ENCODE data around the gene PRRX2.
A peak's percentile ranks its signal among the peaks of the same experiment; 100 is the strongest.
"Not testable (repeated sequence)": the region's sequence is repeated elsewhere in the genome, so short reads cannot be mapped to it uniquely, and the experiment has no call there.

Gene PRRX2

GRCh38 chr9:129653823-129654553 is 11.5 kb upstream of the PRRX2 start:
- no peak for DNase-seq (ENCODE audit: low spot score)

GRCh38 chr9:129654554-129655040 is 10.8 kb upstream of the PRRX2 start:
- DNase-seq (ENCODE audit: low spot score), result no peak

GRCh38 chr9:129655154-129655553 is 10.3 kb upstream of the PRRX2 start:
- DNase-seq (ENCODE audit: low spot score), result no peak

- no peak for DNase-seq (ENCODE audit: low spot score)
These were observed 9.8 kb upstream of the PRRX2 start for GRCh38 chr9:129655696-129656095.

GRCh38 chr9:129656795-129657390 is 8.6 kb upstream of the PRRX2 start:
- no peak for DNase-seq (ENCODE audit: low spot score)

GRCh38 chr9:129661029-129661428 is 4.4 kb upstream of the PRRX2 start:
- no peak for DNase-seq (ENCODE audit: low spot score)

GRCh38 chr9:129662239-129662638 is 3.2 kb upstream of the PRRX2 start:
- DNase-seq (ENCODE audit: low spot score), result not testable (repeated sequence)

GRCh38 chr9:129664746-129665388 is 580 bp upstream of the PRRX2 start:
- DNase-seq (ENCODE audit: low spot score), result no peak

- no peak for DNase-seq (ENCODE audit: low spot score)
These were observed 520 bp downstream of the PRRX2 start for GRCh38 chr9:129665814-129666520.

GRCh38 chr9:129666575-129666974 is 1.1 kb downstream of the PRRX2 start:
- no peak for DNase-seq (ENCODE audit: low spot score)

GRCh38 chr9:129667378-129667777 is 1.9 kb downstream of the PRRX2 start:
- no peak for DNase-seq (ENCODE audit: low spot score)

- DNase-seq (ENCODE audit: low spot score), result no peak
These were observed 2.4 kb downstream of the PRRX2 start for GRCh38 chr9:129667850-129668249.

- no peak for DNase-seq (ENCODE audit: low spot score)
These were observed 3.8 kb downstream of the PRRX2 start for GRCh38 chr9:129669141-129669718.

- DNase-seq (ENCODE audit: low spot score), result no peak
These were observed 4.5 kb downstream of the PRRX2 start for GRCh38 chr9:129669946-129670345.

- DNase-seq (ENCODE audit: low spot score), result no peak
These were observed 5.6 kb downstream of the PRRX2 start for GRCh38 chr9:129671065-129671464.

- no peak for DNase-seq (ENCODE audit: low spot score)
These were observed 6.1 kb downstream of the PRRX2 start for GRCh38 chr9:129671519-129671918.

- no peak for DNase-seq (ENCODE audit: low spot score)
These were observed 7.3 kb downstream of the PRRX2 start for GRCh38 chr9:129672702-129673101.

- no peak for DNase-seq (ENCODE audit: low spot score)
These were observed 8.2 kb downstream of the PRRX2 start for GRCh38 chr9:129673602-129674001.

GRCh38 chr9:129674229-129674628 is 8.8 kb downstream of the PRRX2 start:
- DNase-seq (ENCODE audit: low spot score), result no peak

GRCh38 chr9:129675620-129676019 is 10.2 kb downstream of the PRRX2 start:
- no peak for DNase-seq (ENCODE audit: low spot score)

- no peak for DNase-seq (ENCODE audit: low spot score)
These were observed 10.8 kb downstream of the PRRX2 start for GRCh38 chr9:129676287-129676686.

- DNase-seq (ENCODE audit: low spot score), result peak; percentile 77
These were observed 11.5 kb downstream of the PRRX2 start for GRCh38 chr9:129676975-129677374.

All from SK-N-DZ (cell line).